Memory B cell (primary cell): ENCODE results near the gene STIM1.
"Not testable (repeated sequence)": the region's sequence is repeated elsewhere in the genome, so short reads cannot be mapped to it uniquely, and the experiment has no call there.

ENCODE experiments used
- ATAC-seq: fragments of 150-1000 bp; cut with Tn5 transposase; 2 replicates; pipeline ENCODE4 v1.10.0; 2021; ENCODE audit warnings: low read depth, mild to moderate bottlenecking, moderate library complexity
- DNase-seq, 2 donors: peaks; one replicate each; pipeline ENCODE4 v3.0.0; 2022; ENCODE audit warnings: low spot score in 2 of 2
- H3K27ac Mint-ChIP-seq: one replicate; pipeline ENCODE4 v1.8.0; 2022; ENCODE audit warnings: mild to moderate bottlenecking, moderate library complexity, mixed read lengths
- H3K27me3 Mint-ChIP-seq: one replicate; pipeline ENCODE4 v1.8.0; 2022; ENCODE audit warnings: mixed read lengths
- H3K36me3 Mint-ChIP-seq: one replicate; pipeline ENCODE4 v1.8.0; 2022; ENCODE audit warnings: mild to moderate bottlenecking, mixed read lengths
- H3K4me1 Mint-ChIP-seq: one replicate; pipeline ENCODE4 v1.8.0; 2022; ENCODE audit warnings: mixed read lengths
- H3K4me3 Mint-ChIP-seq: one replicate; pipeline ENCODE4 v1.8.0; 2022; ENCODE audit warnings: mild to moderate bottlenecking, moderate library complexity, mixed read lengths
- H3K9me3 Mint-ChIP-seq: one replicate; pipeline ENCODE4 v1.8.0; 2022; ENCODE audit warnings: mixed read lengths

STIM1 gene

DNA sequence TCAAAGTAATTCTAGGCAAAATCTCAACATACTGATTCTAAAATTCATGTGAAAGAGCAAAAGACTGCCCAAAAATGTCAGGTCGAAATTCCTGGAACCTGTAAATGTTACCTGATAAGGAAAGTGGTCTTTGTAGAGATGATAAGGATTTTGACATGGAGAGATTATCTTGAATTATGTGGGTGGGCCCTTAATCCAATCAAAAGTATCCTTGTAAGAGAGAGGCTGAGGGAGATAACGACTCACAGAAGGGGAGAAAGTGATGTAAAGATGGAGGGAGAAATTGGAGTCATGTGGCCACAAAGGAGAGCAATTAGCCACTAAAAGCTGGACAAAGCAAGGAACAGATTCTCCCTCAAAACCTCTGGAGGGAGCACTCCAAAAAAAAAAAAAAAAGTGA lies 259.7 kb downstream of the STIM1 start:
- no peak for DNase-seq
- Mint-ChIP-seq H3K4me3 (no peak overlapping the region), H3K4me1 (no peaks in the 10 kb centered on the region), H3K27me3 (no peaks in the 10 kb centered on the region), H3K27ac (peak overlapping the region; percentile 7), H3K36me3 (peaks cover 28% of the 10 kb centered on the region), H3K9me3 (no peaks in the 10 kb centered on the region)
- ATAC-seq: no peak

DNA sequence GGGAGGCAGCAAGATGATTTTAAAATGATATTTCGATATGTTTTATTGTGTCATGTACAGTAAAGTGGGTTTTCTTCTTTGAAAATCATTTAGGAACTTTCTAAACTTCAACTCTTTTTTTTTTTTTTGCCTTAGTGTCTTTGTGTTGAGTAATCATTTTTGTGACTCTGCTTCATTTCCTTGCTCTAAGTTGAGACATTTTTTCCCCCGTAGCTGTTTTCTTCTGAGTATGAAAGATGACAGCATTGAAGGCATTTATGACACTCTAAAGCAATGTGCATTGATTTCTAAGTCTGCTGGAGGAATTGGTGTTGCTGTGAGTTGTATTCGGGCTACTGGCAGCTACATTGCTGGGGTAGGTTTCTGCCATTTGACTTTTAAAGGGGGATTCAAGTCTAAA lies 262.6 kb downstream of the STIM1 start:
- ATAC-seq (no peak), DNase-seq (no peak)
- no peaks in the 10 kb centered on the region for H3K9me3 Mint-ChIP-seq
- peaks cover 32% of the 10 kb centered on the region for H3K36me3 Mint-ChIP-seq
- no peaks in the 10 kb centered on the region for H3K4me1 Mint-ChIP-seq
- no peak overlapping the region for H3K4me3 Mint-ChIP-seq
- no peak overlapping the region for H3K27ac Mint-ChIP-seq
- H3K27me3 Mint-ChIP-seq: no peaks in the 10 kb centered on the region

DNA sequence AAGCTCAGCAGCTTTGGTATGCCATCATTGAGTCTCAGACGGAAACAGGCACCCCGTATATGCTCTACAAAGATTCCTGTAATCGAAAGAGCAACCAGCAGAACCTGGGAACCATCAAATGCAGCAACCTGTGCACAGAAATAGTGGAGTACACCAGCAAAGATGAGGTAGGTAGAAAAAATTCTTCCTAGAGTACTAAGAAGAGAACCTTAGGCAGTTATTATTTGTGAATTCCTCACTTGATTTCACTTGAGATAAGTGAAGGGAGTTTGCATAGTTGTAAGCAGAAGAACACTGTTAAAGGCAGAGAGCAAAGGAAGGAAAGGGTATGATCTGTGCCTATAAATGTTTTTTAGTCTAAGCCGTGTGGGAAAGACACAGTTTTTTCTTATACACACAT lies 267.8 kb downstream of the STIM1 start:
- Mint-ChIP-seq H3K36me3 (peaks cover 47% of the 10 kb centered on the region), H3K4me3 (no peak overlapping the region), H3K9me3 (no peaks in the 10 kb centered on the region), H3K27ac (no peak overlapping the region), H3K27me3 (no peaks in the 10 kb centered on the region), H3K4me1 (no peaks in the 10 kb centered on the region)
- no peak for DNase-seq
- ATAC-seq: no peak

DNA sequence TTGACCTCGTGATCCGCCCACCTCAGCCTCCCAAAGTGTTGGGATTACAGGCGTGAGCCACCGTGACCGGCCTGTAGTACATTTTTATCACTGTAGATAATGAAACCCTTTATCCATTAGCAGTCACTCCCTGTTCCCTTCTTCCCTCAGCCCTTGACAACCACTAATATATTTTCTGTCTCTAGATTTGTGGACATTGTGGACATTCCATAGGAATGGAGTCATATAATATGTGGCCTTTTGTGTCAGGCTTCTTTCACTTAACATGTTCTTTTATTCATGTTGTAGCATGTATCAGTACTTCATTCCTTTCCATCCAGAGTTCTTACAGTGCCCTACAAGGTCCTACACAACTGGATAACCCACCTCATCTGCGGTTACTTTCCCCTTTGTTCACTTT lies 269.7 kb downstream of the STIM1 start:
- no peaks in the 10 kb centered on the region for H3K9me3 Mint-ChIP-seq

DNA sequence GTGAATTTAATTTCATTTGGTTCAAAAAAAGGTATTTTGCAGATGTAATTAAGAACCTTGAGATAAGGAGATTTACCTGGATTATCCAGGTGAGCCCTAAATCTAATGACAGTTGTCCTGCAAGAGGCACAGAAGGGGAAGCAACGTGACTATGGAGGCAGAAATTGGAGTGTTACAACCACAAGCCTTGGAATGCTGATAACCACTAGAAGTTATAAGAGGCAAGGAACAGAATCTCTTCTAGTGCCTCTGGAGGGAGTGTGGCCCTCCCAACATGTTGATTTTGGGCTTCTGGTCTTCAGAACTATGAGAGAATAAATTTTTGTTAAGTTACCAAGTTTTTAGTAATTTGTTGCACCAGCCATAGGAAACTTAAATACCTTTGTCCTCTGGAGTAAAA lies 271.9 kb downstream of the STIM1 start:
- ATAC-seq (no peak), DNase-seq (no peak)
- H3K27ac Mint-ChIP-seq: no peak overlapping the region
- H3K4me3 Mint-ChIP-seq: no peak overlapping the region
- no peaks in the 10 kb centered on the region for H3K4me1 Mint-ChIP-seq
- peaks cover 50% of the 10 kb centered on the region for H3K36me3 Mint-ChIP-seq
- H3K9me3 Mint-ChIP-seq: no peaks in the 10 kb centered on the region
- H3K27me3 Mint-ChIP-seq: no peaks in the 10 kb centered on the region

More for the DNA sequence above, 269.7 kb downstream of the STIM1 start:
- H3K4me3 Mint-ChIP-seq: no peak overlapping the region
- peaks cover 50% of the 10 kb centered on the region for H3K36me3 Mint-ChIP-seq
- no peak overlapping the region for H3K27ac Mint-ChIP-seq
- no peak for DNase-seq
- no peak for ATAC-seq
- no peaks in the 10 kb centered on the region for H3K4me1 Mint-ChIP-seq
- no peaks in the 10 kb centered on the region for H3K27me3 Mint-ChIP-seq

DNA sequence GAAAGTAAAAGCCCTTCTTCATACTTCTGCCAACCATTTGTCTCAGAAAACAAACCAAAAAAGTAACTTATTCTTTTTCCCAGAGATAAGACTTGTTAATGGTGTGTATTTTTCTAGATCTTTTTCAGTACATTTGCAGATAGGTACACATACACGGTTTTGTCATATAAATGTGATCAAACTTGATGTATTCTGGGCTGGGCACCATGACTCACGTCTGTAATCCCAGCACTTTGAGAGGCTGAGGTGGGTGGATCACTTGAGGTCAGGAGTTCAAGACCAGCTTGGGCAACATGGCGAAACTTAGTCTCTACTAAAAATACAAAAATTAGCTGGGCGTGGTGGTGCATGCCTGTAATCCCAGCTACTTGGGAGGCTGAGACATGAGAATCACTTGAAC lies 274.8 kb downstream of the STIM1 start:
- ATAC-seq, H3K27ac Mint-ChIP-seq, H3K27me3 Mint-ChIP-seq, DNase-seq, H3K4me1 Mint-ChIP-seq, H3K4me3 Mint-ChIP-seq, H3K9me3 Mint-ChIP-seq: not testable (repeated sequence)
- peaks cover 42% of the 10 kb centered on the region for H3K36me3 Mint-ChIP-seq

DNA sequence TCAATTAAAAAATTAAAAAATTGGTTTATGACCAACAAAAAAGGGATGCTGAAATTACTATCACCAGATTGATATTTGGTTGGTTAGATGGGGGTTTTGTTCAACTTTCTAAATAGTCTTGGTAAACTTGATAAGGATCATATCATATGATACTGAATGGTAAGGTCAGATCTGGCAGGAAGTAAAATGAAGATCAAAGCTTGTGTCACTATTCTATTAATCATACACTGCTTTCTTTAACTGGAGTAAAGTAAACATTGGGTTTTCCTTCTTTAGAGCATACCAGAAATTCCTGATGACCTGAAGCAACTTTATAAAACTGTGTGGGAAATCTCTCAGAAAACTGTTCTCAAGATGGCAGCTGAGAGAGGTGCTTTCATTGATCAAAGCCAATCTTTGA lies 279.3 kb downstream of the STIM1 start:
- Mint-ChIP-seq H3K36me3 (peaks cover 36% of the 10 kb centered on the region), H3K27ac (no peak overlapping the region), H3K4me1 (no peaks in the 10 kb centered on the region), H3K9me3 (peaks cover 5% of the 10 kb centered on the region), H3K27me3 (no peaks in the 10 kb centered on the region), H3K4me3 (no peak overlapping the region)
- DNase-seq: no peak
- ATAC-seq: no peak

DNA sequence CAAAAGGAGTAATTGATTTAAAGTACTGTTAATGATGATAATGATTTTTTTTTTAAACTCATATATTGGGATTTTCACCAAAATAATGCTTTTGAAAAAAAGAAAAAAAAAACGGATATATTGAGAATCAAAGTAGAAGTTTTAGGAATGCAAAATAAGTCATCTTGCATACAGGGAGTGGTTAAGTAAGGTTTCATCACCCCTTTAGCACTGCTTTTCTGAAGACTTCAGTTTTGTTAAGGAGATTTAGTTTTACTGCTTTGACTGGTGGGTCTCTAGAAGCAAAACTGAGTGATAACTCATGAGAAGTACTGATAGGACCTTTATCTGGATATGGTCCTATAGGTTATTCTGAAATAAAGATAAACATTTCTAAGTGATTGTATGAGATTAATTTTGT lies 283.0 kb downstream of the STIM1 start:
- Mint-ChIP-seq H3K4me3 (no peak overlapping the region), H3K4me1 (no peaks in the 10 kb centered on the region), H3K27ac (no peak overlapping the region), H3K36me3 (peaks cover 42% of the 10 kb centered on the region), H3K9me3 (peaks cover 14% of the 10 kb centered on the region), H3K27me3 (no peaks in the 10 kb centered on the region)
- DNase-seq: no peak
- no peak for ATAC-seq

DNA sequence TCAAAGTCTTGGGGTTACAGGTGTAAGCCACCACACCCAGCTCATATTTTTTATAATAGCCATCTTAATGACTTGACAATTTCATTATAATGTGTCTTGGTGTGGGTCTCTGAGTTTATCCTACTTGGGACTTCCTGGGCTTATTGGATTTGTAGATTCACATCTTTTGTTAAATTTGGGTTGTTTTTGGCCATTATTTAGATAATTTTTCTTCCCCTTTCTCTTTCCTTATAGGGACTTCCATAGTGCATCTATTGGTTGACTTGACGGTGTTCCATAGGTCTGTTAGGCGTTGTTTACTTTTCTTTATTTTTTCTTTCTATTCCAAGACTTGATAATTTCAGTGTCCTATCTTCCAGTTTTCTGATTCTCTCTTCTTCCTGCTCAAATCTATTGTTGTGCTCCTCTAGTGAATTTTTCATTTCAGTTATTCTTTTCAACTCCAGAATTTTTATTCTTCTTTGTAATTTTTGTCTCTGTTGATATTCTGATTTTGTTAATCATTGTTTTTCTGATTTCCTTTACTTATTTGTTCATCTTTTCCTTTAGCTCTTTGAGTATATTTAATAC lies 284.7 kb downstream of the STIM1 start:
- Mint-ChIP-seq H3K27ac (no peak overlapping the region), H3K4me1 (no peaks in the 10 kb centered on the region), H3K4me3 (no peak overlapping the region), H3K27me3 (no peaks in the 10 kb centered on the region), H3K9me3 (peaks cover 14% of the 10 kb centered on the region), H3K36me3 (peaks cover 37% of the 10 kb centered on the region)
- DNase-seq (no peak), ATAC-seq (no peak)
